K562 (cell line): Measurements from ENCODE around the gene ZNF384.

Experiments used
- BRD4 ChIP-seq: fragments of 200-600 bp; sonication (generic); IDR thresholded peaks from 2 replicates; pipeline ENCODE4 v1.6.1; 2017; ENCODE audit warnings: inconsistent platforms
- CBX5 ChIP-seq: IDR thresholded peaks from 2 replicates; pipeline ENCODE4 v1.6.1; 2014; ENCODE audit warnings: low read depth, borderline replicate concordance
- EP300 ChIP-seq: IDR thresholded peaks from 2 replicates; pipeline ENCODE4 v1.6.1; 2012; ENCODE audit warnings: low read length, improper control_type of control experiment
- FOXK2 ChIP-seq, 2 experiments: fragments of 450-650 bp; IDR thresholded peaks in 1 of 2; conservative IDR thresholded peaks in 1 of 2; 2 replicates each; pipeline ENCODE4 v1.6.1; 2016; ENCODE audit warnings: low read depth in 2 of 2, mild to moderate bottlenecking in 1 of 2
- TEAD4 ChIP-seq, 2 experiments: sonication (generic) in 1 of 2; formaldehyde crosslinking in 1 of 2; IDR thresholded peaks; 2 replicates each; pipeline versions ENCODE4 v1.6.1 to v1.8.0; 2012 to 2022; ENCODE audit warnings: borderline replicate concordance in 1 of 2, inconsistent platforms in 1 of 2, low read length in 1 of 2, mild to moderate bottlenecking in 1 of 2, missing genetic modification reagents in 1 of 2
- TGIF2 ChIP-seq: sonication (generic); formaldehyde crosslinking; IDR thresholded peaks from 2 replicates; pipeline ENCODE4 v1.8.1; 2022; ENCODE audit warnings: mild to moderate bottlenecking, missing genetic modification reagents, moderate library complexity
- TF ChIP-seq, protein P1 (sequence below): fragments of 450-650 bp; IDR thresholded peaks from 2 replicates; pipeline ENCODE4 v1.6.1; 2017; ENCODE audit warnings: mild to moderate bottlenecking, moderate library complexity
- TF ChIP-seq, protein P2 (sequence below), 3 experiments: IDR thresholded peaks in 2 of 3; conservative IDR thresholded peaks in 1 of 3; 2 replicates each; pipeline ENCODE4 v1.5.1; 2011 to 2012; ENCODE audit warnings: low read length in 3 of 3, mild to moderate bottlenecking in 3 of 3, control low read depth in 2 of 3, improper control_type of control experiment in 1 of 3, inconsistent platforms in 1 of 3, low read depth in 1 of 3, mixed read lengths in 1 of 3, moderate library complexity in 1 of 3; ENCODE audit not compliant: insufficient read depth in 2 of 3

DNA sequence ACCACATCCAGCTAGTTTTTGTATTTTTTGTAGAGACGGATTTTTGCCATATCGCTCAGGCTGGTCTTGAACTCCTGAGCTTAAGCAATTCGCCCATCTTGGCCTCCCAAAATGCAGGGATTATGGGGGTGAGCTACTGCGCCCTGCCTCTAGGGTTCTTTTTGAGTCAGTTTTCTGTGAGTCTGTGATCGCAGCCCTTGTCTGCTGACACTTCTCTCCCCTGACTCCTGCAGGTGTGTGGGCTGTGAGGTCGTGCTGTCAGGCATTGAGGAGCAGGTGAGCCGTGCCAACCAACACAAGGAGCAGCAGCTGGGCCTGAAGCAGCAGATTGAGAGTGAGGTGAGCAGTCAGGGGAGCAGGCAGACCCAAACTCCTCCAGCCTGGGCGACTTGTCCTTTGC, 41.0 kb upstream of the ZNF384 start:
- TF ChIP-seq EP300 (no peak), CBX5 (no peak), BRD4 (no peak), TGIF2 (CRISPR knock-in tag) (no peak), FOXK2 (conservative IDR thresholded peaks at IDR 0.05 in 1 of 2, IDR thresholded peaks at IDR 0.05 in 1 of 2; ENCODE audit: low read depth in 2 of 2) (no peak), TEAD4 (IDR thresholded peaks at IDR 0.05; ENCODE audit: low read length) (no peak), TEAD4 (CRISPR knock-in tag; IDR thresholded peaks at IDR 0.05; ENCODE audit: borderline replicate concordance) (no peak)
- TF ChIP-seq, protein P1, sequence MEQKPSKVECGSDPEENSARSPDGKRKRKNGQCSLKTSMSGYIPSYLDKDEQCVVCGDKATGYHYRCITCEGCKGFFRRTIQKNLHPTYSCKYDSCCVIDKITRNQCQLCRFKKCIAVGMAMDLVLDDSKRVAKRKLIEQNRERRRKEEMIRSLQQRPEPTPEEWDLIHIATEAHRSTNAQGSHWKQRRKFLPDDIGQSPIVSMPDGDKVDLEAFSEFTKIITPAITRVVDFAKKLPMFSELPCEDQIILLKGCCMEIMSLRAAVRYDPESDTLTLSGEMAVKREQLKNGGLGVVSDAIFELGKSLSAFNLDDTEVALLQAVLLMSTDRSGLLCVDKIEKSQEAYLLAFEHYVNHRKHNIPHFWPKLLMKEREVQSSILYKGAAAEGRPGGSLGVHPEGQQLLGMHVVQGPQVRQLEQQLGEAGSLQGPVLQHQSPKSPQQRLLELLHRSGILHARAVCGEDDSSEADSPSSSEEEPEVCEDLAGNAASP = no peak
- TF ChIP-seq, protein P2, sequence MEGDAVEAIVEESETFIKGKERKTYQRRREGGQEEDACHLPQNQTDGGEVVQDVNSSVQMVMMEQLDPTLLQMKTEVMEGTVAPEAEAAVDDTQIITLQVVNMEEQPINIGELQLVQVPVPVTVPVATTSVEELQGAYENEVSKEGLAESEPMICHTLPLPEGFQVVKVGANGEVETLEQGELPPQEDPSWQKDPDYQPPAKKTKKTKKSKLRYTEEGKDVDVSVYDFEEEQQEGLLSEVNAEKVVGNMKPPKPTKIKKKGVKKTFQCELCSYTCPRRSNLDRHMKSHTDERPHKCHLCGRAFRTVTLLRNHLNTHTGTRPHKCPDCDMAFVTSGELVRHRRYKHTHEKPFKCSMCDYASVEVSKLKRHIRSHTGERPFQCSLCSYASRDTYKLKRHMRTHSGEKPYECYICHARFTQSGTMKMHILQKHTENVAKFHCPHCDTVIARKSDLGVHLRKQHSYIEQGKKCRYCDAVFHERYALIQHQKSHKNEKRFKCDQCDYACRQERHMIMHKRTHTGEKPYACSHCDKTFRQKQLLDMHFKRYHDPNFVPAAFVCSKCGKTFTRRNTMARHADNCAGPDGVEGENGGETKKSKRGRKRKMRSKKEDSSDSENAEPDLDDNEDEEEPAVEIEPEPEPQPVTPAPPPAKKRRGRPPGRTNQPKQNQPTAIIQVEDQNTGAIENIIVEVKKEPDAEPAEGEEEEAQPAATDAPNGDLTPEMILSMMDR (IDR thresholded peaks at IDR 0.05 in 2 of 3, conservative IDR thresholded peaks at IDR 0.05 in 1 of 3; ENCODE audit: insufficient read depth in 2 of 3, low read depth in 1 of 3, low read length in 3 of 3) = no peak
